ENCODE measurements around the gene NCKAP5.
A peak's percentile ranks its signal among the peaks of the same experiment; 100 is the strongest.

NCKAP5 gene

GRCh38 chr2:132963161-132963560, 605.1 kb downstream of the NCKAP5 start:
- no peak for DNase-seq

GRCh38 chr2:132958887-132959286, 609.4 kb downstream of the NCKAP5 start:
- no peak for DNase-seq

GRCh38 chr2:132955871-132956615, 612.2 kb downstream of the NCKAP5 start:
- no peak for DNase-seq

GRCh38 chr2:132953771-132954170, 614.5 kb downstream of the NCKAP5 start:
- no peak for DNase-seq

GRCh38 chr2:132951008-132951714, 617.1 kb downstream of the NCKAP5 start:
- DNase-seq = no peak

GRCh38 chr2:132949108-132949507, 619.2 kb downstream of the NCKAP5 start:
- no peak for DNase-seq

- no peak for DNase-seq
These were observed 620.1 kb downstream of the NCKAP5 start for GRCh38 chr2:132948211-132948610.

GRCh38 chr2:132943829-132944228, 624.4 kb downstream of the NCKAP5 start:
- no peak for DNase-seq

- DNase-seq = no peak
These were observed 626.8 kb downstream of the NCKAP5 start for GRCh38 chr2:132941296-132942020.

- no peak for DNase-seq
These were observed 630.6 kb downstream of the NCKAP5 start for GRCh38 chr2:132937629-132938028.

- DNase-seq = no peak
These were observed 631.5 kb downstream of the NCKAP5 start for GRCh38 chr2:132936791-132937190.

- DNase-seq = no peak
These were observed 632.0 kb downstream of the NCKAP5 start for GRCh38 chr2:132936261-132936660.

GRCh38 chr2:132929786-132930185, 638.5 kb downstream of the NCKAP5 start:
- DNase-seq = no peak

- DNase-seq = no peak
These were observed 644.5 kb downstream of the NCKAP5 start for GRCh38 chr2:132923787-132924186.

- DNase-seq = no peak
These were observed 652.3 kb downstream of the NCKAP5 start for GRCh38 chr2:132915812-132916549.

GRCh38 chr2:132911726-132912724, 656.2 kb downstream of the NCKAP5 start:
- DNase-seq = peak in 13 of 51 donors; percentile 2 to 34 (median 8)

GRCh38 chr2:132910432-132910831, 657.8 kb downstream of the NCKAP5 start:
- no peak for DNase-seq

- no peak for DNase-seq
These were observed 658.8 kb downstream of the NCKAP5 start for GRCh38 chr2:132909427-132909826.

GRCh38 chr2:132904142-132904842, 664.0 kb downstream of the NCKAP5 start:
- no peak for DNase-seq

- DNase-seq = no peak
These were observed 665.6 kb downstream of the NCKAP5 start for GRCh38 chr2:132902626-132903025.

All from hypothalamus (tissue), 51 donors.